ENCODE results near the gene DEFB124.

Gene DEFB124

DNA sequence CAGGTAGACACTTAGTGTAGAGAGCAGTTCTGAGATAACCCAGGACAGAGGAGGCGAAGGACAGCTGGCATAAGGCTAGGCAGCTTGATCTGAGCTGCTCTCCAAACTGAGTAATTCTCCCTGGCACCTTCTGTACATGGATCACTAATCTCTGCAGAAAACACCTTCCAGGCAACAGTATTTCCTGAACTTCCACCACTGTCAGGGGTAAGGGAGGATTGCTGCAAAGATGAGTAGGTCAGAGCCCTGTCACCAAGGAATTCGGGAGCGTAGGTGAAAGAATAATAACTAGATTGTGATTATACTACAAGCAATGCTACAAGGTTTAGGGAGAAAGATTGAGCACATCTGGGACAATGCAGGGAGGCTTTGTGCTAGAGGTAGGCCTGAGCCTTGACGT, 41.2 kb upstream of the DEFB124 start:
- no peak for TF ChIP-seq CTCF (conservative IDR thresholded peaks at IDR 0.05; ENCODE audit: low read depth)
- no peak for DNase-seq (ENCODE audit: low spot score)
- H3K27ac ChIP-seq = no peak overlapping the region
- ChIA-PET POLR2A (ENCODE audit: low non-redundant PET) (interaction anchor here (0.5 kb wide), 1 partner anchor 30 kb away, joined by 6 read pairs; no protein-coding TSS in a partner anchor), CTCF (no interaction called here)

GRCh38 chr20:31515775-31516107, 40.8 kb upstream of the DEFB124 start:
- H3K27ac ChIP-seq = peak overlapping the region; percentile 75
- no peak for TF ChIP-seq CTCF (conservative IDR thresholded peaks at IDR 0.05; ENCODE audit: low read depth)
- no peak for DNase-seq (ENCODE audit: low spot score)
- ChIA-PET CTCF (no interaction called here), POLR2A (ENCODE audit: low non-redundant PET) (no interaction called here)

DNA sequence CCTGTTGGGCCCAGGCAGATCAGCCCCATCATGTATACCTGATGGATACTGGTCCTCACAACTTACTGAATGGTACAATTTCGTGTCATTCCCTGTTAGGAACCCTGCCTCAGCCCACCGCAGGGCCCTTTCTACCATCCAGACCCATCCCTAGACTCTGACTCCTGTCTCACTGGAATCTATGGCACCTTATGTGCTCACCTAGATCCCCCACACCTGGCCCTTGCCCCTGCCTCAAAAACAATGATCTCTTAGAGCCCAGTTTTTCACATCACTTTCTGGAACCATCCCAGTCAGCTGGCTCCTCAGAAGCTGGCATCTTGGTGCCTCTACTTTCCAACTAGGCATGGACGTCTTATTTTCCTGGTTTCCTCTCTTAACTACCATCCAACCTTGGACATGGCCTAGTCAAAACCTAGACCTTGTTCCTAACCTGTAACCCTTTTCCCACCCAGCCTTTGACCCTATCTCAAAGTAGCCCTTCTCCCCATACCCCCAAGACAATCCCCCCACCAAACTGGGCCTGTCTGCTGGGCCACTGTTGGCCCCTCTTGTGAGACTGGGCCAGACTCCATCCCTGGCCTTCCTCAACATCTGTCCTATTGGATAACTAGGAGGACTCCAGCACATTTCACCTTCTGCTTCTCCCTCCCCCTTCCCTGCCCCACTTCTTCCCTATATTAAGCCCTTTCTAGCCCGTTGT, 40.3 kb upstream of the DEFB124 start:
- no peak for DNase-seq (ENCODE audit: low spot score)

GRCh38 chr20:31514154-31515071, 39.5 kb upstream of the DEFB124 start, which contains the start of gene HM13:
Gene HM13, plus strand, starts transcription at chr20:31514442. Its CDS starts 110 bp downstream, at chr20:31514552.
- CTCF ChIA-PET = interaction anchor here (0.6 to 3.0 kb wide), 10 partner anchors 8 to 326 kb away, joined by 3 to 23 read pairs (median 3); a partner anchor contains a TSS
- H3K27ac ChIP-seq = peak within 1 kb of the TSS; percentile 75
- POLR2A ChIA-PET (ENCODE audit: low non-redundant PET) = no interaction called here
- peak; percentile 100 for TF ChIP-seq CTCF (conservative IDR thresholded peaks at IDR 0.05; ENCODE audit: low read depth)
- DNase-seq (ENCODE audit: low spot score) = peak; percentile 99

More for the DNA sequence above, 40.3 kb upstream of the DEFB124 start:
- ChIA-PET POLR2A (ENCODE audit: low non-redundant PET) (no interaction called here), CTCF (no interaction called here)
- H3K27ac ChIP-seq = peak overlapping the region; percentile 75
- TF ChIP-seq CTCF (conservative IDR thresholded peaks at IDR 0.05; ENCODE audit: low read depth) = no peak

DNA sequence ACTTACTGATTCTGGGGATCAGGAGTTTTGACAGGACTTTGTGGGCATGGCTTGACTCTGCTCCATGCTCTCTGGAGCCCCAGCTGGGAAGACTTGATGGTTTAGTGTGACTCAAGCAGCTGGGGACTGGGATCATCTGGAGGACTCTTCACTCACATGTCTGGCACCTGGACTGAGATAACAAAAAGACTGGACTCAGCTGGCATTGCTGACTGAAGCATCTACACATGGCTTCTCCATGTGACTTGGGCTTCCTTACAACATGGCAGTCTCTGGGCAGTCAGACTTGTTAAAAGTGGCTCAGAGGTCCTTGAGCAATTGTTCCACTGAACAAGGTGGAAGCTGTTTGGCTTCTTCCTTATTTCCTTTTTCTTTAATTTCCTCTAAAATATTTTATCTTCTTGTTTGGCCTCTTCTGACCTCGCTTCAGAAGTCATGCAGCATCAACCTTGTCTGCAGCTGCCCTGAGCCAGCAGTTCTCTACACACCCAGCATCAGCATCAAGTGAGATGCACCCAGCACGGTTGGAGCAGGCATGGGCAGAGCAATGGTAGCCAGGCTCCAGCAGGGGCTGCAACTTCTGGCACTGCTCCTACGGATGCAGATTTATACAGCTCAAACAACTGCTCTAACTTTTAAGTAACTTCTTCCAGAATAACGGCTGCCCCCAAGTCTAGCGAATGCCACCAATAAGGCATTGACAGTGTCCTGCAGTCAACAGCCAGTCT, 33.8 kb upstream of the DEFB124 start:
- TF ChIP-seq CTCF (conservative IDR thresholded peaks at IDR 0.05; ENCODE audit: low read depth) = no peak
- H3K27ac ChIP-seq = no peak overlapping the region
- CTCF ChIA-PET = interaction anchor here (0.6 to 3.7 kb wide), 4 partner anchors 48 to 128 kb away, joined by 3 to 19 read pairs (median 4); no protein-coding TSS in a partner anchor
- DNase-seq (ENCODE audit: low spot score) = no peak
- POLR2A ChIA-PET (ENCODE audit: low non-redundant PET) = no interaction called here

GRCh38 chr20:31505903-31506302, 31.0 kb upstream of the DEFB124 start:
- no peak overlapping the region for H3K27ac ChIP-seq
- no peak for DNase-seq (ENCODE audit: low spot score)
- POLR2A ChIA-PET (ENCODE audit: low non-redundant PET) = interaction anchor here (0.6 kb wide), 1 partner anchor 19 kb away, joined by 3 read pairs; no protein-coding TSS in a partner anchor
- no peak for TF ChIP-seq CTCF (conservative IDR thresholded peaks at IDR 0.05; ENCODE audit: low read depth)
- CTCF ChIA-PET = interaction anchor here (1.1 to 3.7 kb wide), 2 partner anchors 19 to 107 kb away, joined by 6 to 19 read pairs; no protein-coding TSS in a partner anchor

All from RWPE1 (cell line).